Suprapubic skin (tissue), 4 donors: Measurements from ENCODE around the gene DPP10. TPM values are rescaled to one million over a fixed set of nuclear protein-coding genes. Genes with fewer than 3 reads are reported as not detected.
"Not testable (repeated sequence)": the region's sequence is repeated elsewhere in the genome, so short reads cannot be mapped to it uniquely, and the experiment has no call there.

Source experiments
- DNase-seq, 2 donors: peaks; one replicate each; pipeline ENCODE4 v3.0.0-alpha.2; 2019; ENCODE audit warnings: low spot score in 2 of 2
- H3K27ac ChIP-seq: fragments of 200-600 bp; sonication (generic); one replicate; pipeline ENCODE4 v1.5.1; 2019
- H3K27me3 ChIP-seq: fragments of 200-600 bp; sonication (generic); one replicate; pipeline ENCODE4 v1.5.1; 2019
- H3K36me3 ChIP-seq: fragments of 200-600 bp; sonication (generic); one replicate; pipeline ENCODE4 v1.5.1; 2019
- H3K4me1 ChIP-seq: fragments of 200-600 bp; sonication (generic); one replicate; pipeline ENCODE4 v1.5.1; 2019
- H3K4me3 ChIP-seq: fragments of 200-600 bp; sonication (generic); one replicate; pipeline ENCODE4 v1.5.1; 2019; ENCODE audit warnings: mild to moderate bottlenecking
- H3K9me3 ChIP-seq: fragments of 200-600 bp; sonication (generic); one replicate; pipeline ENCODE4 v1.5.1; 2019
- EP300 ChIP-seq: sonication (generic); formaldehyde crosslinking; IDR thresholded peaks from one replicate; pipeline ENCODE4 v1.6.1; 2017; ENCODE audit warnings: antibody characterized with exemption
- POLR2A ChIP-seq, 2 donors: fragments of 450-650 bp; IDR thresholded peaks; one replicate each; pipeline ENCODE4 v1.6.1; 2017; ENCODE audit warnings: antibody characterized with exemption in 2 of 2, mild to moderate bottlenecking in 2 of 2, moderate library complexity in 2 of 2
- POLR2AphosphoS5 ChIP-seq, 3 donors: sonication (generic); formaldehyde crosslinking; IDR thresholded peaks; one replicate each; pipeline ENCODE4 v1.6.1; 2017; ENCODE audit warnings: antibody characterized with exemption in 3 of 3
- WGBS: methylation state at CpG from one replicate; pipeline ENCODE4 v1.1.5; 2018; 5-methylcytosine and 5-hydroxymethylcytosine counted together
- total RNA-seq, 4 donors: library from RNA; depleted of rRNA; stranded (reverse); fragments of >200 nt; gene quantifications; one replicate each; pipeline ENCODE4 v1.1.0, GENCODE V29; 2016
- TF ChIP-seq, protein P1 (sequence below), 2 donors: fragments of 200-600 bp in 1 of 2; fragments of 450-650 bp in 1 of 2; sonication (generic) in 1 of 2; IDR thresholded peaks; one replicate each; pipeline ENCODE4 v1.5.1; 2016 to 2019; ENCODE audit warnings: antibody characterized with exemption in 2 of 2, mild to moderate bottlenecking in 1 of 2, moderate library complexity in 1 of 2

DPP10 gene
- total RNA-seq: 1 to 10 TPM in 1 of 4 donors, under 1 TPM in 1, not detected in 2; 0.68 to 1.4 TPM

GRCh38 chr2:114442510-114442909, at the start of gene DPP10:
Gene DPP10 (plus strand): TSS chr2:114442641.
- DNase-seq: no peak
- 4% methylated on average over 5 of the region's 5 CpGs for WGBS
- Histone ChIP-seq H3K4me1 (no peaks in the 10 kb centered on the region), H3K9me3 (no peaks in the 10 kb centered on the region), H3K27me3 (no peaks in the 10 kb centered on the region), H3K4me3 (no peak within 1 kb of the TSS), H3K27ac (no peak within 1 kb of the TSS), H3K36me3 (no peaks in the 10 kb centered on the region)
- TF ChIP-seq, protein P1, sequence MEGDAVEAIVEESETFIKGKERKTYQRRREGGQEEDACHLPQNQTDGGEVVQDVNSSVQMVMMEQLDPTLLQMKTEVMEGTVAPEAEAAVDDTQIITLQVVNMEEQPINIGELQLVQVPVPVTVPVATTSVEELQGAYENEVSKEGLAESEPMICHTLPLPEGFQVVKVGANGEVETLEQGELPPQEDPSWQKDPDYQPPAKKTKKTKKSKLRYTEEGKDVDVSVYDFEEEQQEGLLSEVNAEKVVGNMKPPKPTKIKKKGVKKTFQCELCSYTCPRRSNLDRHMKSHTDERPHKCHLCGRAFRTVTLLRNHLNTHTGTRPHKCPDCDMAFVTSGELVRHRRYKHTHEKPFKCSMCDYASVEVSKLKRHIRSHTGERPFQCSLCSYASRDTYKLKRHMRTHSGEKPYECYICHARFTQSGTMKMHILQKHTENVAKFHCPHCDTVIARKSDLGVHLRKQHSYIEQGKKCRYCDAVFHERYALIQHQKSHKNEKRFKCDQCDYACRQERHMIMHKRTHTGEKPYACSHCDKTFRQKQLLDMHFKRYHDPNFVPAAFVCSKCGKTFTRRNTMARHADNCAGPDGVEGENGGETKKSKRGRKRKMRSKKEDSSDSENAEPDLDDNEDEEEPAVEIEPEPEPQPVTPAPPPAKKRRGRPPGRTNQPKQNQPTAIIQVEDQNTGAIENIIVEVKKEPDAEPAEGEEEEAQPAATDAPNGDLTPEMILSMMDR (IDR thresholded peaks at IDR 0.05): no peak
- no peak for TF ChIP-seq EP300
- TF ChIP-seq POLR2AphosphoS5 (IDR thresholded peaks at IDR 0.05): no peak
- TF ChIP-seq POLR2A (IDR thresholded peaks at IDR 0.05): no peak

GRCh38 chr2:114400890-114401289, 41.6 kb upstream of the DPP10 start:
- DNase-seq: no peak
- no peak overlapping the region for H3K27ac ChIP-seq
- H3K27me3 ChIP-seq: no peaks in the 10 kb centered on the region
- H3K36me3 ChIP-seq: no peaks in the 10 kb centered on the region
- H3K4me1 ChIP-seq: peaks cover 3% of the 10 kb centered on the region
- H3K9me3 ChIP-seq: no peaks in the 10 kb centered on the region
- WGBS: 81% methylated on average over 3 of the region's 3 CpGs
- H3K4me3 ChIP-seq: no peak overlapping the region
- TF ChIP-seq POLR2A (IDR thresholded peaks at IDR 0.05): no peak
- no peak for TF ChIP-seq EP300
- TF ChIP-seq, protein P1 (IDR thresholded peaks at IDR 0.05): no peak
- TF ChIP-seq POLR2AphosphoS5 (IDR thresholded peaks at IDR 0.05): no peak

- WGBS: 55% methylated on average over 10 of the region's 10 CpGs
- no peaks in the 10 kb centered on the region for H3K27me3 ChIP-seq
- H3K4me3 ChIP-seq: no peak overlapping the region
- peaks cover 3% of the 10 kb centered on the region for H3K4me1 ChIP-seq
- TF ChIP-seq POLR2AphosphoS5 (IDR thresholded peaks at IDR 0.05) (no peak), EP300 (no peak), POLR2A (IDR thresholded peaks at IDR 0.05) (no peak)
- TF ChIP-seq, protein P1 (IDR thresholded peaks at IDR 0.05): no peak
- H3K36me3 ChIP-seq: no peaks in the 10 kb centered on the region
- no peak for DNase-seq
- H3K27ac ChIP-seq: no peak overlapping the region
- no peaks in the 10 kb centered on the region for H3K9me3 ChIP-seq
These were observed 37.0 kb upstream of the DPP10 start for GRCh38 chr2:114405247-114406116.

GRCh38 chr2:114406347-114406746, 36.1 kb upstream of the DPP10 start:
- no peak overlapping the region for H3K4me3 ChIP-seq
- no peak for DNase-seq
- no peak overlapping the region for H3K27ac ChIP-seq
- no peaks in the 10 kb centered on the region for H3K36me3 ChIP-seq
- TF ChIP-seq, protein P1 (IDR thresholded peaks at IDR 0.05): no peak
- no peak for TF ChIP-seq POLR2A (IDR thresholded peaks at IDR 0.05)
- no peaks in the 10 kb centered on the region for H3K27me3 ChIP-seq
- 70% methylated on average over 2 of the region's 2 CpGs for WGBS
- peaks cover 3% of the 10 kb centered on the region for H3K4me1 ChIP-seq
- no peaks in the 10 kb centered on the region for H3K9me3 ChIP-seq

DNA sequence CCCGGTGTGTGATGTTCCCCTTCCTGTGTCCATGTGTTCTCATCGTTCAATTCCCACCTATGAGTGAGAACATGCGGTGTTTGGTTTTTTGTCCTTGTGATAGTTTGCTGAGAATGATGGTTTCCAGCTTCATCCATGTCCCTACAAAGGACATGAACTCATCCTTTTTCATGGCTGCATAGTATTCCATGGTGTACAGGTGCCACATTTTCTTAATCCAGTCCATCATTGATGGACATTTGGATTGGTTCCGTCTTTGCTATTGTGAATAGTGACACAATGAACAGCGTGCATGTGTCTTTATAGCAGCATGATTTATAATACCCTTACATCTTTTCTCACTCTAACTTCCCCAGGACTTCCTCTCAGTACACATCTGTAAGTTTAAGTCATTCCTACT, 35.1 kb upstream of the DPP10 start:
- not testable (repeated sequence) for H3K36me3 ChIP-seq, H3K27ac ChIP-seq, H3K27me3 ChIP-seq, H3K4me3 ChIP-seq, H3K4me1 ChIP-seq, DNase-seq, H3K9me3 ChIP-seq
- WGBS: 88% methylated on average over 5 of the region's 5 CpGs
